Fibroblast of pulmonary artery (primary cell): ENCODE measurements around the gene IL19.

Experiments
- DNase-seq: peaks from one replicate; pipeline ENCODE4 v3.0.0-alpha.2; 2010; ENCODE audit warnings: low read depth
- H3K4me3 ChIP-seq: replicated peaks from 2 replicates; pipeline ENCODE4 v1.5.1; 2011; ENCODE audit warnings: low read depth, mild to moderate bottlenecking, control low read depth, low read length, moderate library complexity
- CTCF ChIP-seq: IDR thresholded peaks from 2 replicates; pipeline ENCODE4 v1.5.1; 2011; ENCODE audit warnings: mild to moderate bottlenecking, control low read depth, low read length, inconsistent platforms; ENCODE audit errors: missing control alignments

IL19 gene

GRCh38 chr1:206735553-206736031, 35.0 kb upstream of the IL19 start:
- H3K4me3 ChIP-seq = no peak overlapping the region
- TF ChIP-seq CTCF = no peak
- peak; percentile 53 for DNase-seq

- no peak for DNase-seq
- no peak for TF ChIP-seq CTCF
- H3K4me3 ChIP-seq = no peak overlapping the region
Observed at GRCh38 chr1:206736878-206737728, 33.5 kb upstream of the IL19 start.

GRCh38 chr1:206737729-206738201, 32.8 kb upstream of the IL19 start:
- TF ChIP-seq CTCF = no peak
- no peak overlapping the region for H3K4me3 ChIP-seq
- no peak for DNase-seq

- peak; percentile 55 for TF ChIP-seq CTCF
- DNase-seq = peak; percentile 42
- H3K4me3 ChIP-seq = no peak overlapping the region
Observed at GRCh38 chr1:206738370-206739366, 31.9 kb upstream of the IL19 start.

- no peak for TF ChIP-seq CTCF
- no peak overlapping the region for H3K4me3 ChIP-seq
- no peak for DNase-seq
Observed at GRCh38 chr1:206739411-206740076, 31.0 kb upstream of the IL19 start.

GRCh38 chr1:206741142-206741701, 29.4 kb upstream of the IL19 start:
- no peak overlapping the region for H3K4me3 ChIP-seq
- DNase-seq = no peak
- no peak for TF ChIP-seq CTCF
